Lower leg skin (tissue), 4 donors: ENCODE measurements around the gene FAM193A. TPM values are rescaled to one million over a fixed set of nuclear protein-coding genes. Genes with fewer than 3 reads are reported as not detected.
"Not testable (repeated sequence)": the region's sequence is repeated elsewhere in the genome, so short reads cannot be mapped to it uniquely, and the experiment has no call there.

Experiments used
- DNase-seq, 2 donors: peaks; one replicate each; pipeline ENCODE4 v3.0.0-alpha.2; 2019; ENCODE audit warnings: low spot score in 2 of 2
- H3K4me3 ChIP-seq: fragments of 200-600 bp; sonication (generic); 2 replicates; pipeline ENCODE4 v1.5.1; 2017; ENCODE audit warnings: mild to moderate bottlenecking, low read depth; ENCODE audit not compliant: poor library complexity, severe bottlenecking
- POLR2A ChIP-seq, 2 donors: fragments of 450-650 bp; IDR thresholded peaks; one replicate each; pipeline ENCODE4 v1.6.1; 2016 to 2017; ENCODE audit warnings: antibody characterized with exemption in 2 of 2, mild to moderate bottlenecking in 1 of 2, moderate library complexity in 1 of 2
- WGBS, 2 donors: methylation state at CpG; one replicate each; pipeline ENCODE4 v1.1.5; 2018; 5-methylcytosine and 5-hydroxymethylcytosine counted together
- intact Hi-C: fragments of 100-400 bp; cut with DNase I; formaldehyde crosslinking; loops from one replicate; pipeline ENCODE4 v1.15.0; 2023; ENCODE audit warnings: low total_unique reads
- total RNA-seq, 4 donors: library from RNA; depleted of rRNA; stranded (reverse); fragments of >200 nt; gene quantifications; one replicate each; pipeline ENCODE4 v1.1.0, GENCODE V29; 2016
- TF ChIP-seq, protein P1 (sequence below), 3 donors: fragments of 450-650 bp; IDR thresholded peaks; one replicate each; pipeline ENCODE4 v1.5.1; 2016; ENCODE audit warnings: antibody characterized with exemption in 3 of 3, mild to moderate bottlenecking in 3 of 3, moderate library complexity in 2 of 3

Gene FAM193A
- total RNA-seq, 4 donors from 2014 or later: 16.3 to 38.6 (median 25.7) TPM

DNA sequence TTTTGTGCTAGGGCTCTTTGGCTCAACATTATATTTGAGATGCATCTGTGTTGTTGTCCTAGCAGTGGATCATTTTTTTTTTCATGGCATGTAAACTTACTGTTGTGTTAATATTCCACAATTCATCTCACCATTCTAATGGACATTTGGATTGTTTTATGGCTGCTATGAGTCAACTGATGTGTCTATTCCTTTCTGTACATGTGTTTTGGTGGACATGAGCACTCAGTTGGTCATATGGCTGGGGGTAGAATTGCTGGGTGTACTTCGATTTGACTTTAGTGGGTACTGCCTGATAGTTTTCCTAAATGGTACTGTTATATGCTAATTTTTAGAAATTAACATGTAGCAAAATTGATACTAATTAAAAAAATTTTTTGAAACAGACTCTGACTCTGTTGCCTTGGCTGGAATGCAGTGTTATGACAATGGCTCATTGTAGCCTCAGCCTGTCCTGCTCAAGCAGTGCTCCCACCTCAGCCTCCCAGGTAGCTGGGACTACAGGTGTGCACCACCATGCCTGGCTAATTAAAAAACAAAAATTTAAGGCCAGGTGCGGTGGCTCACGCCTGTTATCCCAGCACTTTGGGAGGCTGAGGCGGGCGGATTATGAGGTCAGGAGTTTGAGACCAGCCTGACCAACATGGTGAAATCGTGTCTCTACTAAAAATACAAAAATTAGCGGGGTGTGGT is 9.0 kb downstream of the FAM193A start:
- TF ChIP-seq POLR2A (IDR thresholded peaks at IDR 0.05): no peak
- TF ChIP-seq, protein P1, sequence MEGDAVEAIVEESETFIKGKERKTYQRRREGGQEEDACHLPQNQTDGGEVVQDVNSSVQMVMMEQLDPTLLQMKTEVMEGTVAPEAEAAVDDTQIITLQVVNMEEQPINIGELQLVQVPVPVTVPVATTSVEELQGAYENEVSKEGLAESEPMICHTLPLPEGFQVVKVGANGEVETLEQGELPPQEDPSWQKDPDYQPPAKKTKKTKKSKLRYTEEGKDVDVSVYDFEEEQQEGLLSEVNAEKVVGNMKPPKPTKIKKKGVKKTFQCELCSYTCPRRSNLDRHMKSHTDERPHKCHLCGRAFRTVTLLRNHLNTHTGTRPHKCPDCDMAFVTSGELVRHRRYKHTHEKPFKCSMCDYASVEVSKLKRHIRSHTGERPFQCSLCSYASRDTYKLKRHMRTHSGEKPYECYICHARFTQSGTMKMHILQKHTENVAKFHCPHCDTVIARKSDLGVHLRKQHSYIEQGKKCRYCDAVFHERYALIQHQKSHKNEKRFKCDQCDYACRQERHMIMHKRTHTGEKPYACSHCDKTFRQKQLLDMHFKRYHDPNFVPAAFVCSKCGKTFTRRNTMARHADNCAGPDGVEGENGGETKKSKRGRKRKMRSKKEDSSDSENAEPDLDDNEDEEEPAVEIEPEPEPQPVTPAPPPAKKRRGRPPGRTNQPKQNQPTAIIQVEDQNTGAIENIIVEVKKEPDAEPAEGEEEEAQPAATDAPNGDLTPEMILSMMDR (IDR thresholded peaks at IDR 0.05): no peak
- WGBS, 2 donors: 97% methylated on average over 7 of the region's 7 CpGs
- DNase-seq: no peak
- intact Hi-C loops: no loop called here
- H3K4me3 ChIP-seq: no peak overlapping the region

DNA sequence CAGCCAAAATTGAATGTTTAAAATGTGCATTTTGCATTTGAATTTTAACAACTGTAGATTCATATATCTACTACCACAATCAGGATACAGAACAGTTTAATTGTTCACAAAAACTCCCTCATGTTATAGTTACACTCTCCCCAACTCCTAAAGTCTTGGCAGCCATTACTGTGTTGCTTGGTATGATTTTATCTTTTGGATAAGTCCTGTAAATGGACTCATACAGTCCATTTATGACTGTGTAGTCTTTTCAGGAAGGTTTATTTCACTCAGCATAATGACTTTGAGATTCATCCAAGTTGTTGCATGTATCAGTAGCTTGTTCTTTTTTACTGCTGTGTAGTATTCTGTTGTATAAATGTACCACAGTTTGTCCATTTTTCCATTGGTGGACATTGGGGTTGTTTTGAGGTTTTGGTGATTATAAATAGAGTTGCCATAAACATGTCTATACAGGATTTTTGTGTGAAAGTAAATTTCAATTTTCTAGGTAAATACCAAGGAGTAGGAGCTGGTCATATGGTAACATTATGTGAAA is 9.9 kb downstream of the FAM193A start:
- no peak for TF ChIP-seq POLR2A (IDR thresholded peaks at IDR 0.05)
- TF ChIP-seq, protein P1 (IDR thresholded peaks at IDR 0.05): no peak
- intact Hi-C loops: no loop called here
- no peak overlapping the region for H3K4me3 ChIP-seq
- no peak for DNase-seq

DNA sequence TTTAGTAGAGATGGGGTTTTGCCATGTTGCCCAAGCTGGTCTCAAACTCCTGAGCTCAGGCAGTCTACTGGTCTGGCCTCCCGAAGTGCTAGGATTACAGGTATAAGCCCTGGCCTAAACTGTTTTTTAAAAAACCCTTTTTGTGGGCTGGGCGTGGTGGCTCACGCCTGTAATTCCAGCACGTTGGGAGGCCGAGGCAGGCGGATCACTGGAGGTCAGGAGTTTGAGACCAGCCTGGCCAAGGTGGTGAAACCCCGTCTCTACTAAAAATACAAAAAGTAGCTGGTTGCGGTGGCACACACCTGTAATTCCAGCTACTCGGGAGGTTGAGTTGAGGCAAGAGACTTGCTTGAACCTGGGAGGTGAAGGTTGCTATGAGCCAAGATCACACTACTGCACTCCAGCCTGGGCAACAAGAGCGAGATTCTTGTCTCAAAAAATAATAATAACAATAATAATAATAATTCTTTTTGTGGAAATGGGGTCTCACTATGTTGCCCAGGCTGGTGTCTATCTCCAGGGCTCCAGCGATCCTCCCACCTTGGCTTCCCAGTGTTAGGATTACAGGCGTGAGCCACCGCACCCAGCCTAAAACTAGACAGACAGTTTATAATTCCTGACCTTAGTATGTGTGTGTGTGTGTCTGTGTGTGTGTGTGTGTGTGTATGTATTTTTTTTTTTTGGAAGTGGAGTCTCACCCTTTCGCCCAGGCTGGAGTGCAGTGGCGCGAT is 10.7 kb downstream of the FAM193A start:
- intact Hi-C loops, H3K4me3 ChIP-seq, DNase-seq: not testable (repeated sequence)
- WGBS, 2 donors: 97 to 98% methylated on average over 16 of the region's 16 CpGs

DNA sequence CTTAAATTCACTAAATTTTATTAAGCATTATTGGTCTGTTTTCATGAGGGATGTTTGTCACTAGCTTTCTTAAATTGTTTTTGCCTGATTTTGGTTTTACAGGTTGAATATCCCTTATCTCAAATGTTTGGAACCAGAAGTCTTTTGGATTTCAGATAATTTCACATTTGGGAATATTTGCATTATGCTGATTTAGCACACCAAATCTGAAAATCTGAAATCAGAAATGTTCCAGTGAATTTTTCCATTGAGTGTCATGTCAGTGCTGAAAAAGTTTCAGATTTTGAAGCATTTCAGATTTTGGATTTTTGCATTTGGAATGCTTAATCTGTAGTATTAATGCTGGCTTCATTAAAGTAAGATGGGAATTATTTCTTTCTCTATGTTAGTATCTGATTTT is 14.7 kb downstream of the FAM193A start:
- intact Hi-C loops: no loop called here
- DNase-seq: no peak
- no peak overlapping the region for H3K4me3 ChIP-seq
- no peak for TF ChIP-seq POLR2A (IDR thresholded peaks at IDR 0.05)
- TF ChIP-seq, protein P1 (IDR thresholded peaks at IDR 0.05): no peak

DNA sequence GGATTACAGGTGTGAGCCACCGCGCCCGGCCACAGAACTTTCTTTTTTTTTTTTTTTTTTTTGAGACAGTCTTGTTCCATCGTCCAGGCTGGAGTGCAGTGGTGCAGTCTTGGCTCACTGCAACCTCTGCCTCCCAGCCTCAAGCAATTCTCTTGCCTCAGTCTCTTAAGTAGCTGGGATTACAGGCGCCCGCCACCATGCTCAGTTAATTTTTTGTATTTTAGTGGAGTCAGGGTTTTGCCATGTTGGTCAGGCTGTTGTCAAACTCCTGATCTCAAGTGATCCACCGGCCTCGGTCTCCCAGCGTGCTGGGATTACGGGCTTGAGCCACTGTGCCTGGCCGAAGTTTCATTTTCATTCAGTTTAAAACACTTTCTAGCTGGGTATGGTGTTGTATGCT is 16.4 kb downstream of the FAM193A start:
- H3K4me3 ChIP-seq: no peak overlapping the region
- intact Hi-C loops: no loop called here
- TF ChIP-seq, protein P1 (IDR thresholded peaks at IDR 0.05): no peak
- TF ChIP-seq POLR2A (IDR thresholded peaks at IDR 0.05): no peak
- WGBS, 2 donors: 94 to 97% methylated on average over 11 of the region's 11 CpGs
- no peak for DNase-seq

DNA sequence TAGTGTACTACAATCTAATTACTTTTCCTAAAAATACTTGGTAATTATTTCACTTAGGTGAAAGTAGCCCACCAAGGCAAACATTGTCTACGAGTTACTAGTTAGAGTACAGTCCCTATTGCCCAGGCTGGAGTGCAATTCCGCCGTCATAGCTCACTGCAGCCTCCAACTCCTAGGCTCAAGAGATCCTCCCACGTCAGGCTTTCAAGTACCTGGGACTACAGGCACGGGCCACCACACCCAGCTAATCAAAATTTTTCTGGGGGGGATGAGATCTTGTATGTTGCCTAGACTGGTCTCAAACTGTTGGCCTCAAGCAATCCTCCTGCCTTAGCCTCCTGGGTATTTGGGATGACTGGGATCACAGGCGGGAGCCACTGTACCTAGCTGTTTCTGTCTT is 21.9 kb downstream of the FAM193A start:
- peak in 1 of 2 donors; percentile 69 for DNase-seq
- 89 to 90% methylated on average over 6 of the region's 6 CpGs for WGBS, 2 donors
- H3K4me3 ChIP-seq: no peak overlapping the region
- intact Hi-C loops: no loop called here
- TF ChIP-seq, protein P1 (IDR thresholded peaks at IDR 0.05): no peak
- TF ChIP-seq POLR2A (IDR thresholded peaks at IDR 0.05): no peak
